Endothelial cell of umbilical vein (primary cell): ENCODE data around the gene BCOR. TPM values are rescaled to one million over a fixed set of nuclear protein-coding genes. Genes with fewer than 3 reads are reported as not detected.

Source experiments
- BruUV-seq: library from RNA; stranded (reverse); fragments of 400-500 nt; replicated peaks from 2 replicates; lab custom pipeline; 2021; lab: Mats Ljungman, UMichigan
- CTCF ChIA-PET: fragments of 300-600, 350-600 bp; sonication (Branson Sonifier 250); formaldehyde crosslinking; loops from one replicate; lab custom pipeline; 2021; ENCODE audit warnings: antibody characterized with exemption, inconsistent platforms; lab: Charles Lee
- POLR2A ChIA-PET: fragments of 300-600, 350-600 bp; sonication (Branson Sonifier 250); formaldehyde crosslinking; loops from one replicate; lab custom pipeline; 2021; ENCODE audit warnings: antibody characterized with exemption, inconsistent platforms; lab: Charles Lee
- DNase-seq: peaks from one replicate; pipeline ENCODE4 v3.0.0-alpha.2; 2011; ENCODE audit warnings: low read depth, low spot score
- FAIRE-seq: peaks from 2 replicates; lab custom pipeline; 2011; peaks lifted over from hg19 to GRCh38; lab: Jason Lieb, UNC
- H2AFZ ChIP-seq: 2 replicates; pipeline ENCODE4 v1.6.0; 2012; ENCODE audit warnings: low read depth, low read length, control low read depth, inconsistent platforms
- H3K27ac ChIP-seq: 2 replicates; pipeline ENCODE4 v1.5.1; 2011; ENCODE audit warnings: low read depth, mild to moderate bottlenecking, control low read depth, low read length, moderate library complexity; ENCODE audit not compliant: insufficient read depth
- H3K27me3 ChIP-seq, 2 experiments: 2 replicates each; pipeline versions ENCODE4 v1.6.0 to v1.6.1; 2011; ENCODE audit warnings: low read length in 2 of 2, mixed read lengths in 1 of 2; ENCODE audit not compliant: control insufficient read depth in 2 of 2, insufficient read depth in 2 of 2
- H3K36me3 ChIP-seq, 2 experiments: 2 replicates in 1 of 2; 3 replicates in 1 of 2; pipeline ENCODE4 v1.5.1; 2011; ENCODE audit warnings: low read length in 2 of 2, mild to moderate bottlenecking in 1 of 2, moderate library complexity in 1 of 2; ENCODE audit not compliant: control insufficient read depth in 2 of 2, insufficient read depth in 2 of 2; ENCODE audit errors: extremely low read depth in 1 of 2
- H3K4me1 ChIP-seq: 3 replicates; pipeline ENCODE4 v1.5.1; 2011; ENCODE audit warnings: mild to moderate bottlenecking, low read length; ENCODE audit not compliant: control insufficient read depth, insufficient read depth; ENCODE audit errors: extremely low read depth
- H3K4me2 ChIP-seq: 2 replicates; pipeline ENCODE4 v1.6.1; 2011; ENCODE audit warnings: low read length, control low read depth, mixed read lengths; ENCODE audit not compliant: insufficient read depth
- H3K4me3 ChIP-seq, 3 experiments: fragments of 200-600 bp in 1 of 3; sonication (generic), shearing (Covaris generic) in 1 of 3; replicated peaks in 1 of 3; 2 replicates each; pipeline ENCODE4 v1.5.1; 2011 to 2016; ENCODE audit warnings: control low read depth in 3 of 3, low read length in 3 of 3, mild to moderate bottlenecking in 2 of 3, inconsistent platforms in 1 of 3, low read depth in 1 of 3, moderate library complexity in 1 of 3; ENCODE audit not compliant: insufficient read depth in 1 of 3
- H3K79me2 ChIP-seq: 2 replicates; pipeline ENCODE4 v1.6.0; 2012; ENCODE audit warnings: low read length, inconsistent platforms; ENCODE audit not compliant: control insufficient read depth, insufficient read depth
- H3K9ac ChIP-seq: replicated peaks from 2 replicates; pipeline ENCODE3; 2011; ENCODE audit warnings: low read length, control low read depth; ENCODE audit not compliant: insufficient read depth; ENCODE audit errors: extremely low read depth
- H3K9me1 ChIP-seq: replicated peaks from 3 replicates; pipeline ENCODE4 v1.6.0; 2011; ENCODE audit warnings: mild to moderate bottlenecking, low read length; ENCODE audit not compliant: control insufficient read depth, insufficient read depth; ENCODE audit errors: extremely low read depth
- H3K9me3 ChIP-seq: replicated peaks from 2 replicates; pipeline ENCODE4 v1.5.1; 2012; ENCODE audit warnings: low read length, inconsistent platforms; ENCODE audit not compliant: control insufficient read depth, insufficient read depth
- H4K20me1 ChIP-seq: replicated peaks from 2 replicates; pipeline ENCODE3; 2011; ENCODE audit warnings: mild to moderate bottlenecking, low read length; ENCODE audit not compliant: control insufficient read depth, insufficient read depth; ENCODE audit errors: extremely low read depth
- JUN ChIP-seq: IDR thresholded peaks from 2 replicates; pipeline ENCODE4 v1.6.1; 2011; ENCODE audit warnings: borderline replicate concordance, low read depth; ENCODE audit not compliant: insufficient read length, insufficient read depth
- MYC ChIP-seq: IDR thresholded peaks from one replicate; pipeline ENCODE4 v1.6.1; 2011; ENCODE audit warnings: mild to moderate bottlenecking, low read depth, low read length
- POLR2AphosphoS5 ChIP-seq: IDR thresholded peaks from 2 replicates; pipeline ENCODE4 v1.6.1; 2012; ENCODE audit warnings: low read depth, mild to moderate bottlenecking, control low read depth, low read length, moderate library complexity; ENCODE audit not compliant: insufficient read depth
- dilution Hi-C: fragments of 300-500 bp; cut with MboI; formaldehyde crosslinking; loops from one replicate; pipeline ENCODE4 v1.15.0; 2019; ENCODE audit warnings: low sequenced_read_pairs; ENCODE audit not compliant: extremely low pct_ligation_motif_present
- intact Hi-C: fragments of 100-400 bp; cut with micrococcal nuclease; formaldehyde crosslinking; loops from one replicate; pipeline ENCODE4 v1.10.0; 2022
- polyA plus RNA-seq, 4 experiments: library from polyadenylated mRNA; depleted of rRNA in 3 of 4; stranded (reverse) in 3 of 4; unstranded in 1 of 4; fragments of >200 nt; gene quantifications; 2 replicates each; pipeline versions ENCODE4 v1.2.1 to v1.2.3, GENCODE V29; 2011 to 2012; ENCODE audit warnings: missing spikeins in 1 of 4
- total RNA-seq: library from RNA; stranded (reverse); gene quantifications from 2 replicates; pipeline ENCODE4 v1.2.3, GENCODE V29; 2021
- TF ChIP-seq, protein P1 (sequence below), 2 donors: IDR thresholded peaks; 1 replicate in 1 of 2; 2 replicates in 1 of 2; pipeline ENCODE4 v1.5.1; 2011; ENCODE audit warnings: low read length in 2 of 2, mild to moderate bottlenecking in 2 of 2, moderate library complexity in 2 of 2, control low read depth in 1 of 2, inconsistent platforms in 1 of 2, low read depth in 1 of 2; ENCODE audit not compliant: insufficient read depth in 1 of 2; ENCODE audit errors: extremely low read depth in 1 of 2
- TF ChIP-seq, protein P2 (sequence below): IDR thresholded peaks from 2 replicates; pipeline ENCODE4 v1.6.1; 2011; ENCODE audit not compliant: insufficient read depth, insufficient read length

The BCOR gene
- total and polyA plus RNA-seq, 2 donors (not counting 3 experiments of a cell fraction or from before 2014, with no cell fraction given) = 10.1 to 24.2 TPM

DNA sequence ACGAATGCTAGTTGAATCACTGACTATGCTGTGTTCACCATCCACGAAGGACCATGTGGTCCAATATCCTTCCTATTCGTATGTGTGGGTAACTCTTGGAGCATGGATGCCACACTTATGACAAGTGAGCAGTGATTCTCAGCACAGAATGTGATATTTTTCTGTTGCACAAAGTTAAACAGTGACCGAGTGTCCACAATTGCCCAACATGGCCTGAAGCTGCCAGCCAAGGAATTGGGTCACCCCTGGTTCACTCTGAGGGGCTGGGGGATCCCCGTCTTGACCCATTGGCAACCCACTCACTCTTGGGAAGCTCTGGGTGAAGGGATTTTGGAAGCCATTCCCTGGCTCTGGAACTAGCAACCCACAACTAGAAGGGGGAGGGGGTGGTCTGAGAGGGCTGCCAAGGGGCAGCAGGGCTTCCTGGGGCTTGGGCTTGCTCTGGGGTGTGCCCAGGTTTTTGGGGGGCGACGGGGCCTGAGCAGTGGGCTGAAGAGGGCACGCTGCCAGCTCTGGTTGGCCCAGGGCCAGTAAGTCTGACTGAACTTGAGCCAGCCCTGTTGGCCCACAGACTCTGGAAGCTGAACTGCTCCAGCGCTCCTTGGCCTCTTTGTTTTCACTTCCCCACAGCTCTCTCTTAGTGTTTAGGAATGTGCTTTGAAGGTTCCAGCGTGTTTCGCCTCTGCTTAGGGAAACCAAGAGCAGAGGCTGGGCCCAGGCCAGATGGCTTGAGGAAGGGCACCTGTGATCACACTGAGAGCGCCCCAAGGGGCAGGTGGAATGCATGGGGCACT, 43.1 kb upstream of the BCOR start:
- Histone ChIP-seq H4K20me1 (no peaks in the 10 kb centered on the region), H3K9me3 (no peaks in the 10 kb centered on the region), H3K4me3 (no peak overlapping the region), H3K9ac (no peak overlapping the region), H3K36me3 (no peaks in the 10 kb centered on the region), H3K27ac (no peak overlapping the region), H3K79me2 (no peaks in the 10 kb centered on the region), H3K4me1 (peaks cover 7% of the 10 kb centered on the region), H3K27me3 (no peaks in the 10 kb centered on the region), H3K9me1 (no peaks in the 10 kb centered on the region), H3K4me2 (no peak overlapping the region), H2AFZ (no peak overlapping the region)
- dilution Hi-C loops = no loop called here
- ChIA-PET CTCF (interaction anchor here (0.6 to 1.6 kb wide), 4 partner anchors 12 to 187 kb away, joined by 3 to 4 read pairs (median 3); no protein-coding TSS in a partner anchor), POLR2A (no interaction called here)
- DNase-seq (no peak), FAIRE-seq (peak; percentile 70)
- no TSS peak for BruUV-seq
- no peak for TF ChIP-seq POLR2AphosphoS5
- no peak for TF ChIP-seq JUN
- TF ChIP-seq MYC = no peak
- TF ChIP-seq, protein P1, sequence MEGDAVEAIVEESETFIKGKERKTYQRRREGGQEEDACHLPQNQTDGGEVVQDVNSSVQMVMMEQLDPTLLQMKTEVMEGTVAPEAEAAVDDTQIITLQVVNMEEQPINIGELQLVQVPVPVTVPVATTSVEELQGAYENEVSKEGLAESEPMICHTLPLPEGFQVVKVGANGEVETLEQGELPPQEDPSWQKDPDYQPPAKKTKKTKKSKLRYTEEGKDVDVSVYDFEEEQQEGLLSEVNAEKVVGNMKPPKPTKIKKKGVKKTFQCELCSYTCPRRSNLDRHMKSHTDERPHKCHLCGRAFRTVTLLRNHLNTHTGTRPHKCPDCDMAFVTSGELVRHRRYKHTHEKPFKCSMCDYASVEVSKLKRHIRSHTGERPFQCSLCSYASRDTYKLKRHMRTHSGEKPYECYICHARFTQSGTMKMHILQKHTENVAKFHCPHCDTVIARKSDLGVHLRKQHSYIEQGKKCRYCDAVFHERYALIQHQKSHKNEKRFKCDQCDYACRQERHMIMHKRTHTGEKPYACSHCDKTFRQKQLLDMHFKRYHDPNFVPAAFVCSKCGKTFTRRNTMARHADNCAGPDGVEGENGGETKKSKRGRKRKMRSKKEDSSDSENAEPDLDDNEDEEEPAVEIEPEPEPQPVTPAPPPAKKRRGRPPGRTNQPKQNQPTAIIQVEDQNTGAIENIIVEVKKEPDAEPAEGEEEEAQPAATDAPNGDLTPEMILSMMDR (IDR thresholded peaks at IDR 0.05; ENCODE audit: extremely low read depth in 1 of 2, insufficient read depth in 1 of 2, low read depth in 1 of 2, low read length in 2 of 2) = no peak
- TF ChIP-seq, protein P2, sequence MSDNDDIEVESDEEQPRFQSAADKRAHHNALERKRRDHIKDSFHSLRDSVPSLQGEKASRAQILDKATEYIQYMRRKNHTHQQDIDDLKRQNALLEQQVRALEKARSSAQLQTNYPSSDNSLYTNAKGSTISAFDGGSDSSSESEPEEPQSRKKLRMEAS = no peak
- intact Hi-C loops = no loop called here
